ENCODE results near the gene TENM3.
"Not testable (repeated sequence)": the region's sequence is repeated elsewhere in the genome, so short reads cannot be mapped to it uniquely, and the experiment has no call there.

The TENM3 gene

GRCh38 chr4:182228991-182229577 lies 14.1 kb upstream of the TENM3 start:
- DNase-seq: no peak

GRCh38 chr4:182230256-182230655 lies 12.9 kb upstream of the TENM3 start:
- no peak for DNase-seq

GRCh38 chr4:182231080-182231479 lies 12.1 kb upstream of the TENM3 start:
- no peak for DNase-seq

DNA sequence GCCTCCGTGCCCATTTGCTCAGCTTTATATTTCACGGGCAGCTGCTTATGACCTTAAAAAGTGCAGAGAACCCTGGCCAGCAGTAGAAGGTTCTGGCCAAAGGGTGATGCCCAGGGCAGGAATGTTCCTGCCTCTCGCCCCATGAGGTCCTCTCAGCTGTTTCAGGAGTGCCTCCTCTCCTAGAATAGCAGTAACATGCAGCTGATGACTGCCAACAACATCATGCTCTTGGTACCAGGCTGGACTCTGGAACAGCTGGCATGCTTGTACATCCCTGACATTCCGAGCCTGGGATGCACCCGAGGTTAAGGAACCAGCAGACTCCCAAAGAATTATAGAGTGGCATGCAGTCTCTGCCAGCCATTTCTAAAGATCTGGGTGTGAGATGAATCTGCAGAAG lies 11.7 kb upstream of the TENM3 start:
- no peak for DNase-seq

- no peak for DNase-seq
Measured at GRCh38 chr4:182233310-182234090, 9.7 kb upstream of the TENM3 start.

- no peak for DNase-seq
Measured at GRCh38 chr4:182235021-182235795, 8.0 kb upstream of the TENM3 start.

DNA sequence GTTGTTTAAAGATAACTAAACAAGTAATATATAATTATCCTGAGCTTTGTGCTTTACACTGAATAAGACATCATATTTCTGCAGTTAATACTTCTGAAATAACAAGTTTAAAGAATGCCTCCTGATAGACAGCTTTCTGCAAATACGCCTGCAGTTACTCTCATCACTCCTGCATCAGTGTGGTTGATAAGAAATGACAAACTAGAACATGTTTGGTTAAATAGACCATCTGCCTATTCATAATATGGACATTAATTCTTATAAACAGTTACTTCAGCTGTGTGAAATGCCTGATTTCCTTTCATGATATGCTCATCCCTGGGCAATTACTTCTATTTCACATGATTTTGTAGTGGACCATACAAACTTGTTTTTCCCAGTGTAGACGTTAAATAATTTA lies 7.0 kb upstream of the TENM3 start:
- DNase-seq: no peak

DNA sequence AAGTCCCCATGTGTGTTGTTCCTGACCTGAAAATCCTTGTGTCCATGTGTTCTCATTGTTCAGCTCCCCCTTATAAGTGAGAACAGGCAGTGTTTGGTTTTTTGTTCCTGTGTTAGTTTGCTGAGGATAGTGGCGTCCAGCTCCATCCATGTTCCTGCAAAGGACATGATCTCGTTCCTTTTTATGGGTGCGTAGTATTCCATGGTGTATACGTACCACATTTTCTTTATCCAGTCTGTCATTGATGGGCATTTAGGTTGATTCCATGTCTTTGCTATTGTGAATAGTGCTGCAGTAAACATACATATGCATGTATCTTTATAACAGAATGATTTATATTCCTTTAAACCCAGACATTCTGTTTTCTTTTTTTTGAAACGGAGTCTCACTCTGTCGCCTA lies 6.2 kb upstream of the TENM3 start:
- DNase-seq: not testable (repeated sequence)

DNA sequence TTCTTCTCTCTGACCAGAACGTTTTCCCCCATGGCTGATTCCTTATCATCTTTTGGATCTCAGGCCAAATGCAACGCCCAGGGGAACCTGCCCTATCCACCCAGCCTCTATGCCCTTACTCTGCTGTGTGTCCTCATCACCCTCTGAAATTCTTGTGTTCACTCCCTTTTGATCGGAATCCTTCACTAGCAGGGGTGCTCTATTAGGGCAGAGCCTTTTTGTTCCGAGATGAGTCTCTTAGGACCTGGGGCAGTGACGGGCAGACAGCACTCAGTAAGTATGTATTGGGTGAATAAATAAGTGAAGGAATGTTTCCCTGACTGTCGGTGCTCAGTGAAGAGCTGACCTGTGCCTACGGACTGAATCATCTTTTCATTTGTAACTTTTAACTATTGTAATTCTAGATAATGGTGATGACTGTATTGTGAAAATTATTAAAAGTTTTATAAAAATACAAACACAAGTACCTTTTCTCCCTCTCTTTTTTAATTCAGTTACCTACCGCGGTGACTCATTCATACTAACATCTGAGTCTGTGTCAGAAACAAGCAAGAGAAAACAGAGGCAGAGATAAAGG lies 4.8 kb upstream of the TENM3 start:
- no peak for DNase-seq

GRCh38 chr4:182240161-182241130 lies 2.8 kb upstream of the TENM3 start:
- no peak for DNase-seq

DNA sequence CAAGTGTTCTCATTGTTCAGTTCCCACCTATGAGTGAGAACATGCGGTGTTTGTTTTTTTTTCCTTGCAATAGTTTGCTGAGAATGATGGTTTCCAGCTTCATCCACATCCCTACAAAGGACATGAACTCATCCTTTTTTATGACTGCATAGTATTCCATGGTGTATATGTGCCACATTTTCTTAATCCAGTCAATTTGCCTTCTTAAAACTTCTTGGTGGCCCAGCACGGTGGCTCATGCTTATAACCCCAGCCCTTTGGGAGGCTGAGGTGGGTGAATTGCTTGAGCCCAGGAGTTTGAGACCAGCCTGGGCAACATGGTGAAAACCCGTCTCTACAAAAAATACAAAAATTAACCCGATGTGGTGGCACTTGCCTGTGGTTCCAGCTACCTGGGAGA lies 942 bp upstream of the TENM3 start:
- not testable (repeated sequence) for DNase-seq

DNA sequence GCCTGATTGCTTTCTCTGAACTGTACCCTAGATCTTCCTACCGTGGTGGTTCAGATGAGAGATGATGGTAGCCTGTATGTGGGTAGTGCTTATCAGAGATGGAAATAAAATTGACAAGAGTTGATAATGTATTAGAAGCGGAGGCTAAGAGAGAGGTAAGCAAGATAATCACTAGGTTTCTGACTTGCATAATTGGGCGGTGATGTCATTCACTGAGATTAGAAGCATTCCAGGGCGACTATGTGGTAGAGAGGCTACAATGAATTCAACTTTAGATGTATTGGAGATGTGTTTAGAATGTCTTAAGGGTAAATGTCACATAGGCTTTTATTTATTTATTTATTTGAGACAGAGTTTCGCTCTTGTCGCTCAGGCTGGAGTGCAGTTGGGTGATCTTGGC lies 415 bp upstream of the TENM3 start:
- no peak for DNase-seq

DNA sequence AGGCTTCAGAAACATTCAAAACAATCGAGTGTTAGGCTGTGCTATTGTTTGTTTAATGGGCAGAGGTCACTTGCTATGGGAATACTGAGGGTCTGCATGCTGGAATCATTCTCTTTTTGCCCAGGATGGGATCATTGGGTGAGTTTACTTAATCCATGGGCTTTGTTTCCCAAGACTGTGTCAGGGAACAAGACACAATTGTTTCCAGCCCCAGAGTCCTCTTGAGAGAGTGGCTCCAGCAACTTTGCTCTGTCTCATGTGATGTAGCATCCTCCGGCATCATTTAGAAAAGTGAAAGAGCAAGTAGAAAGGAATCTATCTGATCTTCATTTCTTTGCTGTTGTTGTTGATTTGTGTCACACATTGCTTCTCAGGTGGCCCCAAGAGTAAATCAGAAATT lies 1.8 kb downstream of the TENM3 start:
- DNase-seq: no peak

DNA sequence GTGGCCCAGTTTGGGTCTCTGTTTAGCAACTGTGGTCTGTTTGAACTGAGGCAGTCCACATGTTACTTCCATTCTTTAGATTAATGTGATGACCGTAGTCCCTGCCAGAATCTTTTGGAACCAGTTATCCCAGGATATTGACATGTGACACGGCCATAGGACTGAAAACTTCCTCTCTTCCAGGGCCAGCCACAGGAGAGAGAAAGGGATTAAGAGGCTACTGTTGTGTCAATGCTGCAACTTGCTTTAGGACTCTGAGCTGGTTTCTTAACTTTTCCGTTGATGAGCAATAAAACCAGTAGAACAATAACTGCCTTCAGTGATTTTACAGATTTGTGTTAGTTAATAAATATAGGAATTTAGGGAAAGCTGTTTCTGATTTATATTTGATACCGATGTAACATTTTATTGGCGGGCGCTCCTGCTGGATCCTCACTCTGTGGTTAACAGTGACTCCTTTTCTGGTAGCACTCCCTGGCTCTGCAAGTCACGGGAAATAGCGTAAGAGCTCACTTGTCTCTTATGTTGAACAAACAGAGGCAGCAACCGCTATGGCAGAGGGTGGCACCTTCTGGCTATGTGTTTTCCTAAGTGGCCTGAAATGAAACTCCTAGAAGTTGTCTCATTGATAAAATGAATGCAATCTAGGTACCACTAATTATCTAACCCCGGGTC lies 2.5 kb downstream of the TENM3 start:
- DNase-seq: no peak

DNA sequence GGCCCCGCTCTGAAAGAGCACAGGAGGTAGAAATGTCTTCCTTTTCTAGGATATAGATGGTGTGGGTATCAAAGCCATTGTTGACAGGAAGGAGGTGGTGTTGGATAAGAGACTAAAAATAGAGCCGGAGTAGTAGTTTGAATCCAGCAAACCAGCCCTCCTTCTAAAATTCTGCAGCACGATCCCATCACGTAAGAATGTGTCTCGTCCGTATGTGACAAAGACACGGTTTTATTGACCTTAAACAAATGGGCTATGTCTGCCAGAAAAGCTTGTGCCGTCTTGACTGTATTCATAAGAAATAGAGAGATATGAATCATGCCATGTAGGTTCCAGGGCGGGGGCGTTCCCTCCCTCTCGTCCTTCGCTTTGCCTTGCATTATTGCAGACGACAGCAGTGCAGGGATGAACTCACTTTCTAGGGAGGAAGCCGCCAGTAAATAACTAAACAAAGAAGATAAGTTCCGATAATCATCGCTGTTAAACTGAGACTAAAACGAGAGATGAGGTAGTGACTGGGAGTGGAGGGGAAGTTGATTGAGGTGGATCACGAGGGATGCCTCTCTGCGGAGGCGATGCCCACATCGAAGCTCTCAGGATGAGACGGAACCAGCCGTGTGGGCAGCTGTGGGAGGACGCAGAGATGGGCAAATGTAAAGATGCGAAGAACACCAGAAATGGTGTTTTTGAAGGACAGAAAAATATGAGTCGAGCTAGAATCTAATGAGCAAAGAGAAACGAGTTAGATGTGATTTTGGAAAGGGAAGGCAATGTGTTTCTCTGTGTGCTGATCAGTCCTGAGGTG lies 3.4 kb downstream of the TENM3 start:
- DNase-seq: no peak

GRCh38 chr4:182248295-182248694 lies 5.1 kb downstream of the TENM3 start:
- DNase-seq: no peak

DNA sequence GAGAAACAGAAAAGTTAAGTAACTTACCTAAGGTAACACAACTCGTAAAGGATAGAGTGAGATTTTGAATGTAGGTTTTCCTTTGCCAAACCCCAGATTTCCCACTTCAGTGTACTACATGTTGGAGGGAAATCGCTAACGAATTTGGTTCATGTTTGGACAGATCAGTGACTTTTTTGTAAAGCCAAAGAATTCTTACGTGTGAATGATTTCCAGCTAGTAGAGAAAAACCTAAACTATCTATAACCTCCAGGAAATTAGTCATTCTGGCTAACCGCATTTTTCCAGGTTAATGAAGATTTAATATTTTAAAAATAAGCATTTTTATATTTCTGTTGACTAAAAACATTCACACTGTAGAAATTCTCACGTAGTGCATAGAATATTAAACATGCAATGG lies 7.2 kb downstream of the TENM3 start:
- no peak for DNase-seq

DNA sequence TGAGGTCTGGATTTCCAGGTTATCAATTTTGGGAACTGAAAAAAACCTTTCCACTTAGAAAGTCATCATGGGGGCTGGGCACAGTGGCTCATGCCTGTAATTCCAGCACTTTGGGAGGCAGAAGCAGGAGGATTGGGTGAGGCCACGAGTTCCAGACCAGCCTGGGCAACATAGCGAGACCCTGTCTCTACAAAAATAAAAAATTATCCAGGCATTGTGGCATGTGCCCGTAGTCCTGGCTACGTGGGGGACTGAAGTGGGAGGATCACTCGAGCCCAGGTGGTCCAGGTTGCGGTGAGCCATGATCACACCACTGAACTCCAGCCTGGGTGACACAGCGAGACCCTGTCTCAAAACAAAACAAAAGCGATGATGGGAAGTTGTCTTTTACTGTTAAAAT lies 7.9 kb downstream of the TENM3 start:
- no peak for DNase-seq

- no peak for DNase-seq
Measured at GRCh38 chr4:182252220-182252619, 9.0 kb downstream of the TENM3 start.

- DNase-seq: no peak
Measured at GRCh38 chr4:182254026-182254780, 11.0 kb downstream of the TENM3 start.
